Stimulated activated CD4-positive, alpha-beta T cell treated with anti-CD3 and anti-CD28 coated beads, Interleukin-12 subunit alpha, Interleukin-12 subunit beta, amount 100 ng/mL, for 4 hours (primary cell): ENCODE data around the gene CLK2.
"Not testable (repeated sequence)": the region's sequence is repeated elsewhere in the genome, so short reads cannot be mapped to it uniquely, and the experiment has no call there.

Experiments used
- DNase-seq: peaks from one replicate; pipeline ENCODE4 v3.0.0-alpha.2; 2020

CLK2 gene

DNA sequence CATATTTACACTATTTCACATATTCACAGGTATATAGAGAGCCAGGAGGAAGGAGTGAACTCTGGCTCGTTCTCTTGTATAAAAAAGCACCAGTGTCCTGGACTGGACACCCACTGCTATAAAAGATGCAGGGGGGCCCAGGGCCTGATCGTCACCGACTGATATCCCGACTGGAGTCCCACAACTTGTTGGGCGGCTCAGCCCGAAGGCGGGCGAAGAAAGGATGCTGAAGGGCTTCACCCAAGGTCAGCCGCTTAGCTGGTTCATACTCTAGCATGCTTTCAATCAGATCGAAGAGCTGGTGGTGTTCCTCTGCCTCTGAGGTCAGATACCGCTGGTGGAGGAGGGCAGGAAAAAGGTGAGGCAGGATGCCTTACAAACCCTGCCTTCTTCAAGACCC lies 10.2 kb downstream of the CLK2 start:
- no peak for DNase-seq

GRCh38 chr1:155261852-155262673 lies 11.2 kb downstream of the CLK2 start, which contains the start of gene SCAMP3:
Gene SCAMP3 (minus strand): TSS chr1:155262360. CDS start chr1:155262151, 209 bp downstream.
- peak; percentile 84 for DNase-seq

DNA sequence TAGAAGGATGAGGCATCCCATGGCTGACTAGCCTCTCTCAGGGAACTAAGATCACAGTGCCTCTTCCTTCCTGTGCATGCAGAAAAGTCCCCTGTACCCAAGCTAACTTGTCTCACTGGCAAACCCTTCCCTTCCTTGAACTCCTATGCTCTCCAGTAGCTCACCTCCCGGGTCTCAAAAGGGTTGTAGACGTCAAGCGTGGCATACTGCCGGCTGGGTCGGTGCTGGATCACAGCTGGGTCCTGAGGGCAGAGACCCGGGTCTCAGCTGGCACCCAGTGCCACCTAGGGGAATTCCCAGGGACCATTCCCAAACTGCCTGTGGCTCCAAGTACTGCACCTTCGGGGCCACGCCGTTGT lies 11.8 kb downstream of the CLK2 start:
- DNase-seq: no peak

DNA sequence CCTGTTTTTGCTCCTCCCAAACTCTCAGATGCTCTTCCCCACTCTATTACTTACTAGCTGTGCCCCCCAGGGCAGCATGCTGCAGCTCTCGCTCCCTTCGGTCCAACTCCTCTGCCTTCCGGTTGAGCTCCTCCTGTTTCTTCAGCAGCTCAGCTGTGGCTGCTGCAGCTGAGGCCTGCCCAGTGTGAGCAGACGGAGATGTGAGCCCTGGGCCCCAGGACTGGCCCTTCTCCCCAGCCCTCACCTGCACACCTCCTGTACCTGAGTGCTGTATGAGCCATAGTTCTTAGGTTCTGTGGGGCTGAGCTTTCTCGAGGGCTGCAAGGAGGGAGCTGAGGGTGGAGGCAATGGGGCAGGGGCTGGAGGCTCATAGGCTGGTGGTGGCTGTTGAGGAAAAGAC lies 13.0 kb downstream of the CLK2 start:
- DNase-seq: no peak

GRCh38 chr1:155256058-155256852 lies 17.0 kb downstream of the CLK2 start:
- DNase-seq: no peak

DNA sequence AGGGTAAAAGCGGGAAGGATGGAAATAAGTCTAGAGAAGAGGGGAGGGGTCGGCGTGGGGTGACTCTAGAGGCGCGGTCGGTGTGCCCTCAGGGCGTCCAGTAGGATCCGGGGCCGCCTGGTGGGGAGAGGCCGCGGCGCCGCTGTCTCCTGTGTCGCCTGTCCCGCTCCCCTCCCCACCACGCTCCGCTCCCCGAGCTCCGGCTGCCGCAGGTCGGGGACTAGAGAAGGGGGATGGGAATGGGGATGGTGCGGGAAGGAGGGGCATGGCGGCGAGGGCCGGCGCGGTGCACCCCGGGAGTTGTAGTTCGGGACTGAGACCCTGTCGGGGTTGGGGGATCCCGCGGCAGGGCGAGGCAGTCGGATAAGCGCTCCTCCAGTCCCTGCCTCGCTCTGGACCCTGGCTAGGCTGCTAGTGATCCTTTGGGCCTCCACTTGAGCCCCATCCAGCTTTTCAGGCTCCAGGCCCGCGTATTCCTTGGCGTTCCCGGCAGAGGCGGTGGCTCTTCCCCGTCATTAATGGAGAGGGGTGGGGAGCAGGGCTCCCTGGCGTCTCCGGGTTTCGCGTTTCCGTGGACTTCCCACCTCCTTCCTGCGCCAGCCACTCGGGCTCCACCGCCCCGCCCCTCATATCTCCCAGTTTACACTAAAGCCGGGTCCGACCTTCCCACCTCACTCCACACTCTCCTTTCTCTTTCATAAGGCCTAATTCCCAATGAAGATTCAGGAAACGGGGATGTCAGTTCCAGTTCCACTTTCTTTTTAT lies 17.9 kb downstream of the CLK2 start, which contains the start of gene ENTREP3:
TSS of gene ENTREP3 (minus strand) at position 241 of the 765 bp plus-strand sequence. CDS start 606 bp downstream, outside the sequence.
- DNase-seq: peak; percentile 76

GRCh38 chr1:155254714-155255242 lies 18.5 kb downstream of the CLK2 start:
- no peak for DNase-seq

DNA sequence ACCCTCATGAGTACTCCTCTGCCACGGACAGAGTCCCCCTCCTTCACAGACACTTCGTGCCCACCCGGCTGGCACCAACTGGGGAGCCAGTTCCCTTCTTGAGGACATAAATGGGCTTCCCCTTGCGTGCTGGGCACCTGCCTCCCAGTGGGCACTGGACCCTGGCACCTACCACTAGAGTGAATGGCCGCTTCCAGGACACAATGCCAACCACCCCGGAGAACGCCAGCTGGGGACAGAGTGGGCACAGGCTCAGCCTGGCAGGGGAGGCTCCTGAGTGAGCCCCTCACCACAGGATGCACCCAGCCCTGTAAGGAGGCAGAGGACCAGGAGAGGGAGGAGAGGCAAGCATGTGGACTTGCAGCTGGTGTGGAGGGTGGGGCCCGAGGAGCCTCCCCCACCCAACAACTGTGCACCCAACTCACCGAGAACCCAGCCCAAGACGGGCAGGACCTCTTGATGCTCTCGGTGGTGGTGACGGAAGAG lies 19.0 kb downstream of the CLK2 start:
- no peak for DNase-seq

- DNase-seq: no peak
These were observed 19.5 kb downstream of the CLK2 start for GRCh38 chr1:155253797-155254196.

DNA sequence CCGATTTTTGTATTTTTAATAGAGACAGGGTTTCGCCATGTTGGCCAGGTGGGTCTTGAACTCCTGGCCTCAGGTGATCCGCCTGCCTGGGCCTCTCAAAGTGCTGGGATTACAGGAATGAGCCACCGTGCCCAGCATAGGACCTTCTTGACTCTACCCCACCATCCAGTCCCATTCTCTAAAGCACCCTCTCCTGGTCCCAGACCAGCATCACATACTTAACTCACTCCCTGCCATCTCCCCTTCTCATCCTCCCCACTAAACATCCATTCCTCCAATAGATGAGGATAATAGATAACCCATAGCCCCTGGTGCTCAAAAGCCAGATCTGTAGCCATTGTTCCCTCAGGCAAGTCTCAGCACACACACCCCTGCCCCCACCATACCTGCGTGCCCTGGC lies 20.1 kb downstream of the CLK2 start:
- no peak for DNase-seq

DNA sequence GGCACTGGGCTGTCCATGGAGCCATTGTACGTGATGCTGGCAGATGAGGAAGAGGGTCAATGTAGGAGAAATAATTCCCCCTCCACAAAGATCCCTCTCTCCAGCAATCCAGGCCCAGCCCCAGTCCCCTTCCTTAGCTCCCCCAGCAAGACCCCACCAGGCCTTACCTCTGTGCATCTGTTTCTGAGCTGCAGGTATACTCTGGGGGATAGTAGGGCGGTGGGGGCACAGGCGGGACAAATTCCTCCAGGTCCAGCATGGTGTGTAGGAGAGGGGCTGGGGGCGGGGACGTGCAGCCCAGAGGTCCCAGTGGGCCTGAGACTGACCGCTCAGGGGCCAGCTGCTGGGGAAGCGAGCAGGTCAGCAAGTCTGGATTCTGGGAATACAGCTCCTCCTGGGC lies 21.7 kb downstream of the CLK2 start:
- DNase-seq: no peak

GRCh38 chr1:155250633-155251449 lies 22.5 kb downstream of the CLK2 start:
- DNase-seq: peak; percentile 98

- DNase-seq: no peak
These were observed 23.1 kb downstream of the CLK2 start for GRCh38 chr1:155250246-155250632.

GRCh38 chr1:155247667-155248553 lies 25.4 kb downstream of the CLK2 start:
- no peak for DNase-seq

- not testable (repeated sequence) for DNase-seq
These were observed 26.5 kb downstream of the CLK2 start for GRCh38 chr1:155246796-155247195.

- DNase-seq: no peak
These were observed 28.2 kb downstream of the CLK2 start for GRCh38 chr1:155245163-155245524.

DNA sequence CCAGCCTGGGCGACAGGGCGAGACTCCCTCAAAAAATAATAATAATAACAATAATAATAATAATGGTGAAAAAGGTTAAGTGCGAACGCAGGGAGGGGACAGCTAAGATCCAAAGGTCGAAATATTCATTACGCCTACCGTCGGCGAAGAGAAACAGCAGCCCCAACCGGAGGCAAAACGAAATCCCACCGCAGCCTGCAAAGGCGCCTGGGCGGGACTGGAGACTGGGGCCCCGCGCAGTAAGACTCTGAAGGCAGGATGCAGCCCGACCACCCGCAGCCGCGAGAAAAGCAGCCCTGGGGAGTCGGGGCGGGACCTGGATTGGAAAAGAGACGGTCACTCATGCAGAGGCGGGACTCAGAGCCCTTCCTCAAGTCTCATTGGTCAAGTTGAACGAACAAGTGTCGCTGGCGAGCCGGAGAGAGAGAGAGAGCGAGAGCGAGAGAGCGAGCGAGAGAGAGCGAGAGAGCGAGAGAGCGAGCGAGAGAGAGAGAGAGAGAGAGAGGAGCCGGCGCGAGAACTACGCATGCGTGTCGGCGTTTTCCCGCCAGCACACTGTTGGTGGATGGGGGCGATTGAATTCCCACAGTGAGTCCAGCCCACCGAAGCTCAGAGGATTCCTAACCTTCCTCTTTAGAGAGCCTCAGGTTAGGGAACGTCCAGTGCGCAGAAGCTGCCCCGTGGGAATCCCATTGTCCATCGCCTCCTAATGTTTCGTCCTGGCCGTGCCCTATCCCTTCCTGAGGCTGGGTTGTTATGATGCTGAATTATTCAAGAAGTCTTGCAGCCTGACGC lies 28.7 kb downstream of the CLK2 start:
- DNase-seq: peak; percentile 82

GRCh38 chr1:155242805-155243358 lies 30.4 kb downstream of the CLK2 start:
- DNase-seq: no peak

DNA sequence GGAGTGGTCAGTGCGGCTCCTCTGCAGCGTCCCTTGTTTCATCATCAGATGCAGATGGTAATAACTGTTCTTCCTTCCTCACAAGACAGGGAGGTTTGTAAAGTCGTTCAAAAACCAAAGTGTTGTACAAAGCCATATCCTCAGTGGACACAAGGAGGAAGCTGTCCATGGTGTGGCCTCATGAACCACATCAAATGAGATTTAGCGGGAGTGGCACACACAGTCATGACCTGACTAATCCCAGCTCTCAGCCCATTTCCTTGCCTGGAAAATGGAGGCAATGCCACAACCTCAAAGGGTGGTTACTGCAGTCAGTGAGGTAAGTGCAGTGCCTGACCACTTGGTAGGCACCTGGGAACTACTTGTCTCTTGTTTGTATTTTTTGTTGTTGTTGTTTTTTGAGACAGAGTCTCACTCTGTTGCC lies 31.5 kb downstream of the CLK2 start:
- no peak for DNase-seq
